Inflammatory macrophage treated with lipopolysaccharide for 4 hours (primary cell): ENCODE data around the gene TAF11L10.
"Not testable (repeated sequence)": the region's sequence is repeated elsewhere in the genome, so short reads cannot be mapped to it uniquely, and the experiment has no call there.

Source experiments
- DNase-seq: peaks from one replicate; pipeline ENCODE4 v3.0.0-alpha.2; 2020

TAF11L10 gene

GRCh38 chr5:17597728-17598127 is at the start of gene TAF11L10:
TSS of gene TAF11L10 (minus strand) at chr5:17597828.
- not testable (repeated sequence) for DNase-seq

GRCh38 chr5:17634160-17634559 is 36.5 kb upstream of the TAF11L10 start, which contains the start of gene TAF11L14:
TSS of gene TAF11L14 (plus strand) at chr5:17634460.
- DNase-seq: no peak

DNA sequence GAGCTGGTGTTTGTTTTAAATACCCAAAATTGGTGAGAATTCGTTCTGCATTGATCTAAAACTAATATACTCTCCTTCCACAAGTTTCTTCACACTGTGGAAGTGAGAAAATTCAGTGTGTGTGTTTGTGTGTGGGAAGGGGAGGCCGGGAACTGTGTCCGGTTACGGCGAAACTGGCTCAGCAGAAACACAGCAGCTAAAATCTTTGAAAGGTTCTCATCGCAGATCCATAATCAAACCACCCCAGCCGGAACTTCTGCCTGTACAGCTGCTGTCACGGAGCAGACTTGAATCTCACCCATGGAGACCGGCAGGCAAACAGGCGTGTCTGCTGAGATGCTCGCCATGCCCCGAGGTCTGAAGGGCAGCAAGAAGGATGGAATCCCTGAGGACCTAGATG is 34.2 kb upstream of the TAF11L10 start, which contains the start of gene TAF11L13:
Gene TAF11L13 (plus strand): TSS at position 301 of the 400 bp plus-strand sequence.
- DNase-seq: not testable (repeated sequence)

DNA sequence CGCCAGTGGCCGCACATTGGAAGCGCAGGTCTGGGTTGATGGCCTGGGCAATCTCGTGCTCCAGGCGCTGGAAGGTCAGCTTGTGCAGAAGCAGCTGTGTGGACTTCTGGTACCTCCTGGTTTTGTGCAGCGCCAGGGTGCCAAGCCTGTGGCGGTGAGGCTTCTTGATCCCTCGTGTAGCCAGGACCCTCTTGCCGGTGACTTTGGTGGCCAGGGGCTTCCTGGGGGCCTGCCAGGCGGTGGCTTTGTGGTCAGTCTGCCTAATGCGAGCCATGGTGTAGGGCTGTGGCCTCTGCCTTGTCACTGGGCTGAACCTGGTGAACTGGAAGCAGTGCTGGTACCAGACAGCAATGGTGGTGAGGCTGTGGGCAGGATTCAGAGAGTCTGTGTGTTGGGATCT is 28.1 kb upstream of the TAF11L10 start:
- DNase-seq: no peak

- no peak for DNase-seq
Measured at GRCh38 chr5:17620627-17621026, 23.0 kb upstream of the TAF11L10 start.

- DNase-seq: no peak
Measured at GRCh38 chr5:17619354-17619753, 21.7 kb upstream of the TAF11L10 start.

DNA sequence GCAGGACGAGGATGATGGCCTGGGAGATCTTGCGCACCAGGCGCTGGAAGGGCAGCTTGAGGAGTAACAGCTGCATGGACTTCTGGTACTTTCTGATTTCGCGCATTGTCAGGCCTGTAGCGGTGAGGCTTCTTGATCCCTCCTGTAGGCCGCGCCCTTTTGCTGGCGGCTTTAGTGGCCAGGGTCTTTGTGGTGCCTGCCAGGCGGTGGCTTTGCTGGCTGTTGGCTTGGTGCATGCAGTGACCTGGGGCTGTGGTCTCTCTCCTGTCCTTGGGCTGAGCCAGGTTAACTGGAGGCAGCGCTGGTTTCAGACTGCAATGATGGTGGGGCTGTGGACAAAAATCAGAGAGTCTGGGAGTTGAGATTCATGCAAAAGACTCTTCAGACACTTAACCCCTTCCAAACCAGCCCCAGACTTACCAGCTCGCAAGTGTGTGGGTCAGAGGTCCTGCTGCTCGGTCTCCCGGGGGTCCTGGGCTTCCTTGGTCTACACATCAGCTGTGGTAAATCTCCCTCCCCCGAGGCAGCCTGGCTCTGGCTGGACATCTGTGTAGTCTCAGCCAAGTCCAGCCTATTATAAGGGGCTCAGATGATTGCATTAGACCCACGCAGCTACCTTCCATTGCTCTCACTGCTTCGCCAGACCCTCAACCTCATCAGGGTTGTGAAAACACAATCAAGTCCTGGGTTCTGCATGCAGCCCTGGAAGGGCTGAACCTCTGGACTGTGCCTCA is 17.4 kb upstream of the TAF11L10 start:
- DNase-seq: no peak

DNA sequence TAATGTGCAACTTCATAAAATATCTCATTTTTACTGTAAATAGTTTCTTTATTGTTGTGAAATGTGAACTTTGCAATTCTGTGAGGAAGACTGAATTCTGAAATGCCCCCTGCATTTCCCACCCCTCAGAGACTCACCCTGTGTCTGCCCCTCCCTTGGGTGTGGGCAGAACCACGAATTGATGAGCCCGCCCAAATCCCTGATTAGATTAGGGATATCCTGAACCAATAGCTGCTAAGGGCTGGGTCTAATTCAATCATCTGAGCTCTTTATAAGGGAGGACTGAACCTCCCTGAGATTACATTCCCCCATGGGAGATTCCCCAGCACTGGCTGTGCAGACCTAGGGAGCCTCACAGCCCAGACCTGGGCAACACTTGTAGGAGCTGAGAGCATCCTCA is 12.5 kb upstream of the TAF11L10 start, which contains the start of gene TAF11L12:
Gene TAF11L12 (plus strand): TSS at position 301 of the 400 bp plus-strand sequence.
- not testable (repeated sequence) for DNase-seq

DNA sequence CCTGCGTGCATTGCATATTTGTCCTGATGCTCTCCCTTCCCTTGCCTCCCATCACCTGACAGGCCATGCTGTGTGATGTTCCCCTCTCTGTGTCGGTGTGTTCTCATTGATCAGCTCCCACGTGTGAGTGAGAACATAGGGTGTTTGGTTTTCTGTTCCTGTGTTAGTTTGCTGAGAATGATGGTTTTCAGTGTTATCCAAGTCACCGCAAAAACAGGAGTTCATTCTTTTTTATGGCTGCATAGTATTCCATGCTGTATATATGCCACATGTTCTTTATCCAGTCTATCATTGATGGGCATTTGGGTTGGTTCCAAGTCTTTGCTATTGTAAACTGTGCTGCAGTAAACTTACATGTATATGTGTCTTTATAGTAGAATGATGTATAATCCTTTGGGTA is 9.8 kb upstream of the TAF11L10 start:
- not testable (repeated sequence) for DNase-seq

DNA sequence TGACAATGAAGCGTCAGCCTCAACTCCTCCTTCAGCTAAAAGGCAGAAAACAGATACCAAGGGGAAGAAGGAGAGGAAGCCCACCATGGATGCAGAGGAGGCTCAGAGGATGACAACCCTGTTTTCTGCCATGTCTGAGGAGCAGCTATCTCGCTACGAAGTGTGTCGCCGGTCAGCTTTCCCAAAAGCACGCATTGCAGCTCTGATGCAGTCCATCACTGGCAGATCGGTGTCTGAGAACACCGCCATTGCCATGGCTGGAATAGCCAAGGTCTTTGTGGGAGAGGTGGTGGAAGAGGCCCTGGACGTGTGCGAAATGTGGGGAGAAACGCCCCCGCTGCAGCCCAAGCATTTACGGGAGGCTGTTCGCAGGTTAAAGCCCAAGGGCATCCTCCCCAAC is 7.3 kb upstream of the TAF11L10 start:
- DNase-seq: no peak

DNA sequence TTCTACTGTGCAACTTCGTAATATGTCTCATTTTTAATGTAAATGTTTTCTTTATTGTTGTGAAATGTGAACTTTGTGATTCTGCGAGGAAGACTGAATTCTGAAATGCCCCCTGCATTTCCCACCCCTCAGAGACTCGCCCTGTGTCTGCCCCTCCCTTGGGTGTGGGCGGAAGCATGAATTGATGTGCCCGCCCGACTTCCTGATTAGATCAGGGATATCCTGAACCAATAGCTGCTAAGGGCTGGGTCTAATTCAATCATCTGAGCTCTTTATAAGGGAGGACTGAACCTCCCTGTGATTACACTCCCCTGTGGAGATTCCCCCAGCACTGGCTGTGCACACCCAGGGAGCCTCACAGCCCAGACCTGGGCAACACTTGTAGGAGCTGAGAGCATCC is 6.3 kb upstream of the TAF11L10 start, which contains the start of gene TAF11L11:
Gene TAF11L11 (plus strand): TSS at position 304 of the 400 bp plus-strand sequence.
- DNase-seq: not testable (repeated sequence)

DNA sequence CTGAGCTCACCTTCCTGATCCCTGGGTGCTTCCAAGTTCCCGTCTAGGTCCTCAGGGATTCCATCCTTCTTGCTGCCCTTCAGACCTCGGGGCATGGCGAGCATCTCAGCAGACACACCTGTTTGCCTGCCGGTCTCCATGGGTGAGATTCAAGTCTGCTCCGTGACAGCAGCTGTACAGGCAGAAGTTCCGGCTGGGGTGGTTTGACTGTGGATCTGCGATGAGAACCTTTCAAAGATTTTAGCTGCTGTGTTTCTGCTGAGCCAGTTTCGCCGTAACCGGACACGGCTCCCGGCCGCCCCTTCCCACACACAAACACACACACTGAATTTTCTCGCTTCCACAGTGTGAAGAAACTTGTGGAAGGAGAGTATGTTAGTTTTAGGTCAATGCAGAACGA is 3.4 kb downstream of the TAF11L10 start, which contains the start of gene TAF11L9:
Gene TAF11L9 (minus strand): TSS at position 140 of the 400 bp plus-strand sequence.
- not testable (repeated sequence) for DNase-seq

- not testable (repeated sequence) for DNase-seq
Measured at GRCh38 chr5:17590860-17591259, 6.8 kb downstream of the TAF11L10 start, which contains the start of gene TAF11L8. TSS of gene TAF11L8 (minus strand) at chr5:17590960.

DNA sequence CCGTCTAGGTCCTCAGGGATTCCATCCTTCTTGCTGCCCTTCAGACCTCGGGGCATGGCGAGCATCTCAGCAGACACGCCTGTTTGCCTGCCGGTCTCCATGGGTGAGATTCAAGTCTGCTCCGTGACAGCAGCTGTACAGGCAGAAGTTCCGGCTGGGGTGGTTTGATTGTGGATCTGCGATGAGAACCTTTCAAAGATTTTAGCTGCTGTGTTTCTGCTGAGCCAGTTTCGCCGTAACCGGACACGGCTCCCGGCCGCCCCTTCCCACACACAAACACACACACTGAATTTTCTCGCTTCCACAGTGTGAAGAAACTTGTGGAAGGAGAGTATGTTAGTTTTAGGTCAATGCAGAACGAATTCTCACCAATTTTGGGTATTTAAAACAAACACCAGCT is 12.0 kb downstream of the TAF11L10 start, which contains the start of gene TAF11L7:
Gene TAF11L7 (minus strand): TSS at position 101 of the 400 bp plus-strand sequence.
- DNase-seq: not testable (repeated sequence)
